Astrocyte (in vitro differentiated cells and primary cell): ENCODE data around the gene STIM1.

ENCODE experiments used
- CTCF ChIP-seq: IDR thresholded peaks from 2 replicates; pipeline ENCODE4 v1.5.1; 2011; ENCODE audit warnings: low read depth, mild to moderate bottlenecking, inconsistent platforms, low read length, moderate library complexity; ENCODE audit not compliant: insufficient read depth
- EZH2 ChIP-seq: IDR thresholded peaks from 2 replicates; pipeline ENCODE4 v1.6.1; 2012; ENCODE audit warnings: mild to moderate bottlenecking, low read length, inconsistent platforms; ENCODE audit not compliant: insufficient read depth

DNA sequence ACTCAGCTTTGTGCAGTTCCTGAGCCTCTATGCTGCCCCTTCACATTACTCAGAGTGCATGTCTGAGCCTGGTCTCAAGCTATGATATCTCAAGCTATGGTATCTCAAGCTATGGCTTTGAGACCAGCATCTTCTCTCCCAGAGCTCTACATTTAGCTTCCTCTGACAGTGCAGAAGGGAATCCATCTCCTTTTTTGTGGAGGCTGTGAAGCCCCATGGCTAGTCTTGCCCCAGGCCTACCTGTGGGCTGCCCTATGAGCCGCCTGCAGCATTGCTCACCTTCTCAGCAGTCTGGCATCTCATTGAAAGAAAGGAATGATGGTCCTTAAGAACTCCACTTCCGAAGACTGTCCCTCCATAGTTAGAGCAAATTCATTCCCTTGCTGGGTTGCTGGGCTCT, 34.5 kb upstream of the STIM1 start:
- TF ChIP-seq CTCF, result no peak
- no peak for TF ChIP-seq EZH2
